HEK293T (cell line): ENCODE data around the gene FHOD3.

Experiments used
- CTCF ChIA-PET: fragments of 350-600 bp; formaldehyde crosslinking; extraction: SDS; loops from one replicate; lab custom pipeline; 2021; ENCODE audit warnings: antibody characterized with exemption, inconsistent platforms; lab: Yijun Ruan, JAX
- POLR2A ChIA-PET: fragments of 350-600 bp; formaldehyde crosslinking; extraction: SDS; loops from one replicate; lab custom pipeline; 2020; ENCODE audit warnings: antibody characterized with exemption, inconsistent platforms; lab: Yijun Ruan, JAX
- DNase-seq: peaks from one replicate; pipeline ENCODE4 v3.0.0; 2012; ENCODE audit warnings: mixed read lengths; ENCODE audit errors: extremely low spot score
- ARNT ChIP-seq: fragments of 450-650 bp; IDR thresholded peaks from 2 replicates; pipeline ENCODE4 v1.6.1; 2017; ENCODE audit warnings: mild to moderate bottlenecking
- BHLHE40 ChIP-seq: fragments of 450-650 bp; IDR thresholded peaks from 2 replicates; pipeline ENCODE4 v1.6.1; 2016; ENCODE audit warnings: mild to moderate bottlenecking, moderate library complexity, borderline replicate concordance
- CTBP1 ChIP-seq: fragments of 450-650 bp; IDR thresholded peaks from 2 replicates; pipeline ENCODE4 v1.6.1; 2016; ENCODE audit warnings: borderline replicate concordance
- ELF4 ChIP-seq: fragments of 450-650 bp; IDR thresholded peaks from 2 replicates; pipeline ENCODE4 v1.6.1; 2017; ENCODE audit warnings: antibody characterized with exemption
- FOXA1 ChIP-seq: fragments of 450-650 bp; IDR thresholded peaks from 2 replicates; pipeline ENCODE4 v1.6.1; 2016; ENCODE audit warnings: mild to moderate bottlenecking
- FOXK2 ChIP-seq: fragments of 450-650 bp; IDR thresholded peaks from 2 replicates; pipeline ENCODE4 v1.6.1; 2016; ENCODE audit warnings: mild to moderate bottlenecking
- FOXM1 ChIP-seq: fragments of 450-650 bp; IDR thresholded peaks from 2 replicates; pipeline ENCODE4 v1.6.1; 2017; ENCODE audit warnings: mild to moderate bottlenecking, borderline replicate concordance
- HDGF ChIP-seq: fragments of 450-650 bp; IDR thresholded peaks from 2 replicates; pipeline ENCODE4 v1.6.1; 2017; ENCODE audit warnings: antibody characterized with exemption, borderline replicate concordance
- L3MBTL2 ChIP-seq: fragments of 450-650 bp; conservative IDR thresholded peaks from 2 replicates; pipeline ENCODE4 v1.6.1; 2016; ENCODE audit warnings: mild to moderate bottlenecking
- LEF1 ChIP-seq: fragments of 450-650 bp; IDR thresholded peaks from 2 replicates; pipeline ENCODE4 v1.6.1; 2017; ENCODE audit warnings: mild to moderate bottlenecking, borderline replicate concordance
- NFRKB ChIP-seq: fragments of 450-650 bp; IDR thresholded peaks from 2 replicates; pipeline ENCODE4 v1.6.1; 2016; ENCODE audit warnings: mild to moderate bottlenecking, moderate library complexity
- SP1 ChIP-seq: fragments of 450-650 bp; IDR thresholded peaks from 2 replicates; pipeline ENCODE4 v1.6.1; 2017
- SUZ12 ChIP-seq: fragments of 450-650 bp; IDR thresholded peaks from 2 replicates; pipeline ENCODE4 v1.6.1; 2016; ENCODE audit warnings: mild to moderate bottlenecking
- TARDBP ChIP-seq: fragments of 450-650 bp; IDR thresholded peaks from 2 replicates; pipeline ENCODE4 v1.6.1; 2016
- ZNF384 ChIP-seq: fragments of 450-650 bp; IDR thresholded peaks from 2 replicates; pipeline ENCODE4 v1.6.1; 2016
- TF ChIP-seq, protein P1 (sequence below): fragments of 450-650 bp; IDR thresholded peaks from 2 replicates; pipeline ENCODE4 v1.6.1; 2016

Gene FHOD3

DNA sequence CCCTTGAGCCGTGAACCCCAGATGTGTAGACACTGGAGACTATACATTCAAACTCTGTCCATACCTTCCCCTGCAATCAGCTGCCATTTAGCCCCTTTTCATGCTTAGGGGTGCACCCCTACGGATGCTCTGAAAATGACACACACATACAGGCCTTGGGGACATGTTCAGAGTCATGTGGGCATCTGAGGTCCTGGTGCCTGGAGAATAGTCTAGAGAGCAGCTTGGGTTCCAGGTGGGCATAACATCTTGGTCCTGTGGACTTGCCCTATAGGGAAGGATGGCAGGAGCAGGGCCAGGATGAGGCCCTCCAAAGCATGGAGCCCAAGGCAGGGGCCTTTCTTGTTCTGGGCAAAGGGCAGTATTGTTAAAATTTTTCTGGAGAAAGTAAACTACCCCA lies 9.9 kb upstream of the FHOD3 start:
- ChIA-PET CTCF (interaction anchor here (1.2 to 1.3 kb wide), 2 partner anchors 192 to 337 kb away, joined by 3 to 4 read pairs; no protein-coding TSS in a partner anchor), POLR2A (no interaction called here)
- DNase-seq: no peak
- TF ChIP-seq TARDBP (no peak), BHLHE40 (no peak), SP1 (no peak), ARNT (no peak), FOXK2 (no peak), SUZ12 (no peak), NFRKB (no peak), HDGF (no peak), L3MBTL2 (no peak), FOXM1 (no peak), ELF4 (no peak), LEF1 (no peak), FOXA1 (no peak), ZNF384 (no peak), CTBP1 (no peak)
- TF ChIP-seq, protein P1, sequence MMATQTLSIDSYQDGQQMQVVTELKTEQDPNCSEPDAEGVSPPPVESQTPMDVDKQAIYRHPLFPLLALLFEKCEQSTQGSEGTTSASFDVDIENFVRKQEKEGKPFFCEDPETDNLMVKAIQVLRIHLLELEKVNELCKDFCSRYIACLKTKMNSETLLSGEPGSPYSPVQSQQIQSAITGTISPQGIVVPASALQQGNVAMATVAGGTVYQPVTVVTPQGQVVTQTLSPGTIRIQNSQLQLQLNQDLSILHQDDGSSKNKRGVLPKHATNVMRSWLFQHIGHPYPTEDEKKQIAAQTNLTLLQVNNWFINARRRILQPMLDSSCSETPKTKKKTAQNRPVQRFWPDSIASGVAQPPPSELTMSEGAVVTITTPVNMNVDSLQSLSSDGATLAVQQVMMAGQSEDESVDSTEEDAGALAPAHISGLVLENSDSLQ: no peak

DNA sequence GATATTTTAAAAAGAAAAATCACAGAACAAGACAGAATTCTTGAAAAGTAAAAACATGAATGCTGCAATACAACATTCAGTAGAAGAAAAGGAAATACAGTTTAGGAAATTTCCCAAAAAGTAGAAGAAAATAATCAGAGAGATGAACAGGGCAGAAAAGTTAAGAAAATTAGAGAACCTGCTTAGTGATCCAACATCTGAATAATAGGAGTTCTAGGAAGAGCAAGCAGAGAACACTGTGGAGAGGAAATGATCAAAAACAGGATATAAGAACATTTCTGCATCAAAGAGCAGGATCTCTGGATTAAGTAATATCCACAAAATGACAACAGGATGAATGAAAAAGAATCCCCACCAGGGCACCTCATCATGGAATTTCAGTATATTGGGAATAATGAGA lies 8.8 kb upstream of the FHOD3 start:
- ChIA-PET POLR2A (no interaction called here), CTCF (interaction anchor here (0.6 kb wide), 1 partner anchor 1075 kb away, joined by 3 read pairs; no protein-coding TSS in a partner anchor)
- DNase-seq: no peak
- TF ChIP-seq NFRKB (no peak), CTBP1 (no peak), ZNF384 (no peak), ELF4 (no peak)
- TF ChIP-seq, protein P1: no peak

DNA sequence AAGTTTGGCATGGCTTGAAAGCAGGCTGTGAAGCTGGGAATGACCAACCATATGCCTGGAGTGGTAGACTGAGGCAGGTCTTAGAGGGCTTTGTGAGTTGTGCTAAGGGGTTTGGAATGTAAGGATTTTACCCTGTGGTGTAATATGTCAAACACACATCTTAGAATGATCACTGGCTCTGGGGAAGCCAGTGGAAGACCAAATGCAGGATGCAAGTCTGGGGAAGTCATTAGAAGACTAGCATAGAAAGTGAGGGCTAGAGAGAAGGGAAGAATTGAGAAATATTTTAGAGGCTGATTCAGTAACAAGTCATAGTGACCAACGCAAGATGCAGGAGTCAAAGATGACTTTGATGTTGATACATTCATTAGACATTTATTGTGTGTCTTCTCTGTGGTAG lies 3.5 kb upstream of the FHOD3 start:
- TF ChIP-seq ZNF384 (no peak), FOXM1 (no peak), SP1 (no peak), TARDBP (no peak), FOXK2 (no peak), FOXA1 (no peak), NFRKB (no peak), ARNT (no peak), SUZ12 (no peak), CTBP1 (no peak), LEF1 (no peak), BHLHE40 (no peak), L3MBTL2 (no peak), ELF4 (no peak), HDGF (no peak)
- TF ChIP-seq, protein P1: no peak
- CTCF ChIA-PET: interaction anchor here (1.3 kb wide), 1 partner anchor 10 kb away, joined by 5 read pairs; no protein-coding TSS in a partner anchor
- POLR2A ChIA-PET: interaction anchor here (1.4 kb wide), 1 partner anchor 10 kb away, joined by 4 read pairs; no protein-coding TSS in a partner anchor
- DNase-seq: no peak

DNA sequence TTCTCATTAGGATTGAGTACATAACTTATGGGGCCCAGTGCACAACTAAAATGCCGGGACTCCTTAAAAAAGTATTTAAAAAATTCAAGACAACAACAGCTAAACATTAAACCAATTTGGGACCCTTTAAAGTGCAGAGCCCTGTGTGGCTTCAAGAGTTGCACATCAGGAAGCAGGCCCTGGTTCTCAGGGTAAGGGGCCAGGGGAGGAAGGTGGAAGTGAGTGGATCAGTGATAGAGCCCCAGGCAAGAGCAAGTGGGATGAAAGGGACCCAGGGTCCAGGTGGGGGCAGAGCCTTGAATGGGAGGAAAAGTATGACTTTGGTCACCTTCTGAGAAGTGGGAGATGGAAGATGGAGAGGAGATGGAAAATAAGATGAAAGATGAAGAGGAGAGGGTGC lies 2.3 kb upstream of the FHOD3 start:
- CTCF ChIA-PET: interaction anchor here (0.6 to 1.3 kb wide), 3 partner anchors 9 to 146 kb away, joined by 3 to 5 read pairs (median 3); no protein-coding TSS in a partner anchor
- TF ChIP-seq CTBP1 (no peak), SUZ12 (no peak), L3MBTL2 (no peak), TARDBP (no peak), ARNT (no peak), ELF4 (no peak)

DNA sequence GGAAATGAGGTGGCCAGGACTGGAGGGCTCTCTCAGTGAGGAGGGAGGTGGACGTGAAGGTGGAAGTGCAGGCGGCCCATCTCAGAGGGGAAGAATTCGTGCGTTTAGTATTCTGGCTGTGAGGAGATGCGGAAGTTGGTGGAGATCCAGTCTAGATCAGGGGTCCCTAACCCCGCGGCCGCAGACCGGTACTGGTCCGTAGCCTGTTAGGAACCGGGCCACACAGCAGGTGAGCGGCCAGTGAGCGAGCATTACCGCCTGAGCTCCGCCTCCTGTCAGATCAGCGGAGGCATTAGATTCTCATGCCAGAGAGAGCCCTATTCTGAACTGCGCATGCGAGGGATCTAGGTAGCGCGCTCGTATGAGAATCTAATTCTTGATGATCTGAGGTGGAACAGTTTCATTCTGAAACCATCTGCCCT lies 1.6 kb upstream of the FHOD3 start:
- no peak for DNase-seq
- no peak for TF ChIP-seq NFRKB
- no peak for TF ChIP-seq FOXM1
- TF ChIP-seq LEF1: no peak
- TF ChIP-seq FOXA1: no peak
- no peak for TF ChIP-seq SP1
- TF ChIP-seq CTBP1: no peak
- TF ChIP-seq, protein P1: no peak
- TF ChIP-seq SUZ12: no peak
- TF ChIP-seq ZNF384: no peak
- no peak for TF ChIP-seq TARDBP
- TF ChIP-seq HDGF: no peak
- TF ChIP-seq L3MBTL2: no peak
- TF ChIP-seq ELF4: no peak
- TF ChIP-seq FOXK2: no peak
- no peak for TF ChIP-seq BHLHE40
- TF ChIP-seq ARNT: no peak
- ChIA-PET CTCF (interaction anchor here (0.7 kb wide), 1 partner anchor 539 kb away, joined by 4 read pairs; no protein-coding TSS in a partner anchor), POLR2A (no interaction called here)

More for the DNA sequence above, 2.3 kb upstream of the FHOD3 start:
- POLR2A ChIA-PET: interaction anchor here (1.4 kb wide), 1 partner anchor 11 kb away, joined by 4 read pairs; no protein-coding TSS in a partner anchor
- no peak for DNase-seq
